ENCODE results near the gene NTMT1.

NTMT1 gene

GRCh38 chr9:129664746-129665388 lies 38.9 kb downstream of the NTMT1 start:
- Histone ChIP-seq H3K36me3 (no peaks in the 10 kb centered on the region), H3K27ac (no peak overlapping the region), H3K9me3 (no peaks in the 10 kb centered on the region), H4K20me1 (no peaks in the 10 kb centered on the region; the same call in 1 of the 2 replicates), H3K4me2 (no peak overlapping the region), H3K4me1 (0 out of 2 replicates have a peak, but pooled peaks cover 7% of the 10 kb centered on the region), H3K9ac (no peak overlapping the region), H3K4me3 (no peak overlapping the region), H3K27me3 (peaks cover 46% of the 10 kb centered on the region)
- TF ChIP-seq Cebpa-rat (IDR thresholded peaks at IDR 0.05) = no peak

- H3K4me2 ChIP-seq = no peak within 1 kb of the TSS
- H3K4me3 ChIP-seq = no peak within 1 kb of the TSS
- H3K9ac ChIP-seq = no peak within 1 kb of the TSS
- 0 out of 2 replicates have a peak, but pooled peaks cover 9% of the 10 kb centered on the region for H3K4me1 ChIP-seq
- H3K9me3 ChIP-seq = no peaks in the 10 kb centered on the region
- H3K36me3 ChIP-seq = no peaks in the 10 kb centered on the region
- no peak within 1 kb of the TSS for H3K27ac ChIP-seq
- H4K20me1 ChIP-seq = no peaks in the 10 kb centered on the region; the same call in 1 of the 2 replicates
- no peak for TF ChIP-seq Cebpa-rat (IDR thresholded peaks at IDR 0.05)
- H3K27me3 ChIP-seq = peaks cover 46% of the 10 kb centered on the region
Measured at GRCh38 chr9:129665389-129665775, 39.4 kb downstream of the NTMT1 start, which contains the start of gene PRRX2. TSS of gene PRRX2 (plus strand) at chr9:129665647. CDS start at chr9:129665868, 221 bp downstream.

GRCh38 chr9:129665814-129666520 lies 40.0 kb downstream of the NTMT1 start:
- no peak overlapping the region for H3K27ac ChIP-seq

GRCh38 chr9:129666575-129666974 lies 40.6 kb downstream of the NTMT1 start:
- no peak overlapping the region for H3K27ac ChIP-seq
- no peak overlapping the region for H3K9ac ChIP-seq
- no peaks in the 10 kb centered on the region; the same call in 1 of the 2 replicates for H4K20me1 ChIP-seq
- 0 out of 2 replicates have a peak, but pooled peaks cover 9% of the 10 kb centered on the region for H3K4me1 ChIP-seq
- no peaks in the 10 kb centered on the region for H3K9me3 ChIP-seq
- peaks cover 46% of the 10 kb centered on the region for H3K27me3 ChIP-seq
- H3K4me3 ChIP-seq = no peak overlapping the region
- no peaks in the 10 kb centered on the region for H3K36me3 ChIP-seq
- TF ChIP-seq Cebpa-rat (IDR thresholded peaks at IDR 0.05) = no peak
- no peak overlapping the region for H3K4me2 ChIP-seq

More at GRCh38 chr9:129665814-129666520, 40.0 kb downstream of the NTMT1 start:
- Histone ChIP-seq H3K4me2 (no peak overlapping the region), H3K36me3 (no peaks in the 10 kb centered on the region), H4K20me1 (no peaks in the 10 kb centered on the region; the same call in 1 of the 2 replicates), H3K9ac (no peak overlapping the region), H3K9me3 (no peaks in the 10 kb centered on the region), H3K4me1 (0 out of 2 replicates have a peak, but pooled peaks cover 9% of the 10 kb centered on the region), H3K4me3 (no peak overlapping the region), H3K27me3 (peaks cover 46% of the 10 kb centered on the region)
- no peak for TF ChIP-seq Cebpa-rat (IDR thresholded peaks at IDR 0.05)

GRCh38 chr9:129667378-129667777 lies 41.4 kb downstream of the NTMT1 start:
- no peak overlapping the region for H3K9ac ChIP-seq
- 0 out of 2 replicates have a peak, but pooled peaks cover 9% of the 10 kb centered on the region for H3K4me1 ChIP-seq
- no peak overlapping the region for H3K4me3 ChIP-seq
- no peak overlapping the region for H3K4me2 ChIP-seq
- TF ChIP-seq Cebpa-rat (IDR thresholded peaks at IDR 0.05) = no peak
- H3K9me3 ChIP-seq = no peaks in the 10 kb centered on the region
- no peaks in the 10 kb centered on the region for H3K36me3 ChIP-seq
- H3K27ac ChIP-seq = no peak overlapping the region
- peaks cover 46% of the 10 kb centered on the region for H3K27me3 ChIP-seq
- H4K20me1 ChIP-seq = no peaks in the 10 kb centered on the region; the same call in 1 of the 2 replicates

- Histone ChIP-seq H3K27ac (no peak overlapping the region), H3K4me3 (no peak overlapping the region), H4K20me1 (no peaks in the 10 kb centered on the region; the same call in 1 of the 2 replicates), H3K27me3 (peaks cover 46% of the 10 kb centered on the region), H3K9ac (no peak overlapping the region), H3K9me3 (no peaks in the 10 kb centered on the region), H3K4me1 (0 out of 2 replicates have a peak, but pooled peaks cover 9% of the 10 kb centered on the region), H3K36me3 (no peaks in the 10 kb centered on the region), H3K4me2 (no peak overlapping the region)
- no peak for TF ChIP-seq Cebpa-rat (IDR thresholded peaks at IDR 0.05)
Measured at GRCh38 chr9:129667850-129668249, 41.9 kb downstream of the NTMT1 start.

GRCh38 chr9:129669141-129669718 lies 43.3 kb downstream of the NTMT1 start:
- no peak overlapping the region for H3K27ac ChIP-seq
- no peak for TF ChIP-seq Cebpa-rat (IDR thresholded peaks at IDR 0.05)
- no peaks in the 10 kb centered on the region for H3K9me3 ChIP-seq
- no peaks in the 10 kb centered on the region for H3K36me3 ChIP-seq
- H3K4me2 ChIP-seq = no peak overlapping the region
- peaks cover 35% of the 10 kb centered on the region for H3K27me3 ChIP-seq
- H3K4me1 ChIP-seq = 0 out of 2 replicates have a peak, but pooled peaks cover 9% of the 10 kb centered on the region
- H3K4me3 ChIP-seq = no peak overlapping the region
- no peaks in the 10 kb centered on the region; the same call in 1 of the 2 replicates for H4K20me1 ChIP-seq
- no peak overlapping the region for H3K9ac ChIP-seq

GRCh38 chr9:129669946-129670345 lies 44.0 kb downstream of the NTMT1 start:
- H3K4me2 ChIP-seq = no peak overlapping the region

GRCh38 chr9:129671065-129671464 lies 45.1 kb downstream of the NTMT1 start:
- H3K4me2 ChIP-seq = no peak overlapping the region
- no peak overlapping the region for H3K9ac ChIP-seq
- no peak overlapping the region for H3K27ac ChIP-seq
- H3K27me3 ChIP-seq = peaks cover 17% of the 10 kb centered on the region; the same call in 1 of the 2 replicates
- no peaks in the 10 kb centered on the region; the same call in 1 of the 2 replicates for H4K20me1 ChIP-seq
- H3K36me3 ChIP-seq = no peaks in the 10 kb centered on the region
- H3K4me3 ChIP-seq = no peak overlapping the region
- 0 out of 2 replicates have a peak, but pooled peaks cover 9% of the 10 kb centered on the region for H3K4me1 ChIP-seq
- no peaks in the 10 kb centered on the region for H3K9me3 ChIP-seq
- TF ChIP-seq Cebpa-rat (IDR thresholded peaks at IDR 0.05) = no peak

More at GRCh38 chr9:129669946-129670345, 44.0 kb downstream of the NTMT1 start:
- Histone ChIP-seq H3K9me3 (no peaks in the 10 kb centered on the region), H4K20me1 (no peaks in the 10 kb centered on the region; the same call in 1 of the 2 replicates), H3K4me1 (0 out of 2 replicates have a peak, but pooled peaks cover 9% of the 10 kb centered on the region), H3K4me3 (no peak overlapping the region), H3K27me3 (peaks cover 28% of the 10 kb centered on the region), H3K36me3 (no peaks in the 10 kb centered on the region), H3K27ac (no peak overlapping the region), H3K9ac (no peak overlapping the region)
- TF ChIP-seq Cebpa-rat (IDR thresholded peaks at IDR 0.05) = no peak
